HG03064 (cell line): Measurements from ENCODE around the gene MUSTN1.

ENCODE experiments used
- ATAC-seq: cut with Tn5 transposase; IDR thresholded peaks from one replicate; pipeline ENCODE4 v1.9.1; 2021; ENCODE audit warnings: low read depth; ENCODE audit not compliant: unreplicated experiment

The MUSTN1 gene

DNA sequence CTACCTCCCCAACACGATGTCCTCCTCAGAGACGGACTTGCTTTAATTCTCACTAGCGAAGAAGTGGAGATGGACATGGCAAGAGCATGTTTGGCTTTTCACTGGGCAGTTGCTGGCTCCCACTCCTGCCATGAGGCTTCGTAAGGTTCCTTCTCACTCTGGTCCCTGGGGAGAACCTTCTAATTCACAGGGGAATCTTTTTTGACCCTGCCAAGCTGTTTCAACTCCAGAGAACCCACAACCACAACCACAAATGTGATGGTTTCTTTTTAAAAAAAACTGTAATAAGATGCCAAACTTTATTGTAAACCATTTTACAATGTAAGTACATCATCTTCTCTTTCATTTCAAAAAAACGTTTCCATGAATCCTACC is 1.6 kb upstream of the MUSTN1 start:
- no peak for ATAC-seq

DNA sequence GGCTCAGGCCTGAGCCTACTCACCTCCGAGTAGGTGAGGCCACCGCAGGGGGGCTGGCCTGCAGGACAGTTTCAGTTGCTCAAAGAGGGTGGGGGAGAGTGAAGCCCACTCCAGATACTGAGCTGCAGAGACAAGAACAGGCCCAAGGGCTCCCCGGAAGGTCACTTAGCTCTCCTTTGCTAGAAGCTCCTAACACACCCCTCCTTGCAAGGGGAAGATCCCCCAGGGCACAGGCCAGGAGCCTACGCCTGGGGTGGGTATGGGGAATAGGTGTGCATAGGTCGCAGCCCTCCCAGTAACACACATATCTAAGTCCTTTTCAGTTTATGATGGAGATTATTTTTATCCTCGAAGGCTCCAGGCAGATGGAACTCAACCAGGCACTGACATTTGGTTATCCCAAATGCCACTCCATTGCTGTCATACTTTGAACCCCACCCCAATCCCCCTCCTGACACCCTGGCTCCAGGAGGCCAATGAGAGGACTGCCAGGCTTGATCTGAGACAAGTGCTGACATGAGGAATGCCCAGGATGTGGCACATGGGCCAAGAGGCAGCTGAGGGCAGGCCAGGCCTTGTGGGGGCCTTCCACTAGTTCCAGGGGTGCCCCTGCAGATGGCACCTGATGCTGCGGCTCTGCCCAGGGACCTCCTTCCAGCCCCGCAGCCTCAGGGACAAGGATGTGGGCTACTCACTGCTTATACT is 1.1 kb upstream of the MUSTN1 start:
- ATAC-seq: no peak

DNA sequence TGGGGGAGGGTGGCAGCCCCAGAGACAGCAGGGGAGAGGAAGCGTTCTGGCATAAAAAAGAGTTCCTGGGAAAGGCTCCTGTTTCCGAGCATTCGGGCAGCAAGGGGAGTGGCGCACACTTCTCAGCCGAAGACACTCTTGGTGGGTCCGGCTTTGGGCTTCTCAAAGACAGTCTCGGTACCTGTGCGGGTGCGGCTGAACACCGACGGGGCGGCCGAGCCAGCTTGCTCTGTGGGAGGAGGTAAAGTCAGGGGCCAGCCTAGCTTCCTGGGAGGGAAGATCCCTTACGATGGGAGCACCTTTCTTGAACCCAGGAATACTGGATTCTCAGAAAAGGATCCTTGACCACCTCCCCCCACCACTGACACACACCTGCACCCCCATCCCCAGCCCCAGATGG is 1.6 kb downstream of the MUSTN1 start:
- ATAC-seq: no peak

DNA sequence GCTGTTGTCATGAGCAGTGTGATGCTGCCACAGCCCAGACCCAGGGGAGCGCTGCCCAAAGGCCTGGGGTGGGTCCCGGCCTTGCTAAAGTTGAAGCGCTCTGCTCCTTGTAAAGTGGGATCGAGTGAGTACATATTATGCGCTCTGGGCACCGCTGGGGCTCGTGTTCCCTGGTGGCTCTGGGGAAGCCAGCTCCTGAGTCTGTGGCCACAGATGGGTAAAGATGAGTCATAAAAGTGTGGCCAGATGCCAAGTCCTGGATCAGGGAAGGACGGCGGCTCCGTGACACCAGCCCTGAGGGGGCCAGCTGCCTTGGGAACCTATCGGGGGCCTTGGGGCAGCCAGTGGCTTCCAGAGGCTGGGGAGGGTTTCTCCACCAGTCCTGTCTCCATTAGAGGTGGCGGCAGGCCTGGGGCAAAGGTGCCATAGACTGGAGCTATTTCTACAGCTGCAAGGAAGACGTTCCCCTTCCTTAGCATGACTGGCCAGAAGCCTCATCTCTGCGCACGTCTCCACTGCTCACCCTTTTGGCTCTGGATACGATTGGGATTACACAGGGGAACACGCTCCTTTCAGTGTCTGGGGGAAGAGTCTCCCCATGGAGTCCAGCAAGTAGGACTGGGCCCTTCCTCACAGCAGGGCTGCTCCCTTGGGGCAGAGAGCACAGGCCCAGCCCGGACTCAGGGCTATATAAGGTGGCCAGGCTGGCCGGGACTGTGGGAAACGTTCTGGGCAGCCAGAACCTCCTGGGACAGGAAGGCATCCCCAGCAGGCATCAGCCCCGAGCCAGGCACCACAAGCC is 3.1 kb downstream of the MUSTN1 start:
- ATAC-seq: no peak

DNA sequence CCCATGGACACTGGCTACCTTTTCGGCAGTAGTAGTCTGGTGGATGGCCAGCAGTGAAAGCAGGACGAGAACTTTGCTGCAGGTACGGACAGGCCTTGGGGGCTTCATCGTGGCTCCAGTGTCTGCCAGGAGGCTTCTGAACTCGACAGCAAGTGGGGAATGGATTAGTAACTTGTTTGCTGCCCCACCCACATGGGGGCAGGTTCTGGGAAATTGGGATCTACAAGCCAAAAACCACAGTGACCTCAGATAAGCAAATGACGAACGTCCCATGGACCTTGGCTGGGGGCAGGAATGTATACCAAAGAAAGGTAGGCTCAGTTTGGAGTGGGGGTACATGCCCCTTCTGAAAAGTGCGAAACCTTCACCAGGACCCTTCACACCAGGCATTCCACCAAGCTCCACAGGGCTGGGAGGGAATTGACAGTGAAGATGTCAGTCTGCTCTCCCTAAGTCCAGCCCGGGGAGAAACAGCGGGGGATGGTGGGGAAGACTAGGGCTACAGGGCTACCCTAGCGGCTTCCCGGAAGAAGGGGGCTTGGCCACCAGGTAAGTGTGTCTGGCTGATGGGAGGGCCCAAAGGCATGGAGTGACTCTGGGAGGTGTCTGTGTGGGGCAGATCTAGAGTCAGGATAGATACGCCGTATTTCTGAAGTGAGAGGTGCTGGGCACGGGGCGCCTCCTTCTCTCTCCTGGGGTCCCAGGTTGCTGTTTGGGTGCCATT is 4.1 kb downstream of the MUSTN1 start, which contains the start of gene ITIH4:
Gene ITIH4 (minus strand): TSS at position 138 of the 724 bp plus-strand sequence. CDS start 30 bp downstream, at position 108.
- no peak for ATAC-seq

DNA sequence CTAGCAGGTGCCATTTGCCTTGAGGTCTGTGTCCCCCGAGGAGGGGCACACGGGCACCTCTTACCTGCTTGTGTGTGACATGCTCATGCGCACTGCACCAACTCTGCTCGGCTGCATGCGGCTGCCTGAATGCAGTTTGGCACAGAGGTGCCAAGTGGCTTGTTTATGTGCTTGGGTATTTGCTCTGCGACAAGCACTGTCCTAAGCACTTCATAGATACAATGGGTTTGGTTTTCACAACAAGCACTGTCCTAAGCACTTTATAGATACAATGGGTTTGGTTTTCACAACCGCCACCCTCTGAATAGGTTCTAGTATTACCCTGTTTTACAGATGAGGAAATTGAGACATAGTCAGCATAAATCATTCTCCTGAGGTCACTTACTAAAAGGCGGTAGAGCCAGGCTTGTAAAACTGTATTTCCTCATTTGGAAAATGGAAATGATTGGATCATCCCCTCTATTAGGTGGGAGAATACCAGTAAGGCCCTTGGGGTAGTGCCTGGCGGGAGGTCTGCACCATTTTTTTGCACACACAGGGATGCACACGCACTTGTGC is 4.8 kb downstream of the MUSTN1 start:
- ATAC-seq: no peak

DNA sequence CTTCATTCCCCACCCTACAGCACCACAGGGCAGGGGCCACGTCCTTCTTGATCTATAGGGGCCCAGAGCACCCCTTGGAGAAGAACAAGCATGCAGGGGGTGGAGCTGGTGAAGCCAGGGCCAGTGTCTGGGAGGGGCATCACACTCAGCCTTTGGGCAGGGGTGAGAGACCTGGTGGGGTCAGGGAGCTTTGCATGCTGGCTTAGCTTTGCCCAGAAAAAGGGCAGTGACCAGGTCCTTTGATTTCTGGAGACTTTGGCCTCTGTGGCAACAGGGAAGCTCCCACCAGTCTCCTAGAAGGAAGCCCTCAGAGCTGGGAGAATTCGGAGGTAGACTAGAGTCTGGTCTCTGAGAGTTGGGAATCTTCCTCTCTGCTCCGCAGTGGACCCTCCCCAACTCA is 5.3 kb downstream of the MUSTN1 start:
- ATAC-seq: no peak

DNA sequence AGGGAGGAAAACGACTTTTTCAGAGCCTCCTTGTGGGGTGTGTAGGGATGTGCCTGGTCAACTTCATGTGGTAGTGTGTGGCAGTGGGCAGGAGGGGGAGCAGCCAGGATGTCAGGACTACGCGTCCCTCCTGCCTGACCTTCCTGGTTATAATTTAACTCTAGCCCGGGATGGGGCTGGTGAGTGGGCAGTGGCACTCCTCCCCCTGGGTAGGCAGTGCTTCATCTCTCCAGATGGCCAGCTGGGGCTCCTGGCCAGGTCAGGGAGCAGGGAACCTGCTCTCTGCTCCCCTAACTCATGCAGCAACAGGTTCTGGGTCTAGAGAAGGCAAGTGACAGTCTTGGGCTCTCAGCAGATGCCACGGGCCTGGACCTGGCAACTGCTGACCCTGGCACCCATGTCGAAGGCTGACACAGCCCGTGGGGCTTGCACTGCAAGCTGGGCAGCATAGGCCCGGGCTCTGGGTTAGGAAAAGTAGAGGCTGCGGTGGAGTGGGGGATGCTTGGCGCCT is 6.9 kb downstream of the MUSTN1 start:
- no peak for ATAC-seq

DNA sequence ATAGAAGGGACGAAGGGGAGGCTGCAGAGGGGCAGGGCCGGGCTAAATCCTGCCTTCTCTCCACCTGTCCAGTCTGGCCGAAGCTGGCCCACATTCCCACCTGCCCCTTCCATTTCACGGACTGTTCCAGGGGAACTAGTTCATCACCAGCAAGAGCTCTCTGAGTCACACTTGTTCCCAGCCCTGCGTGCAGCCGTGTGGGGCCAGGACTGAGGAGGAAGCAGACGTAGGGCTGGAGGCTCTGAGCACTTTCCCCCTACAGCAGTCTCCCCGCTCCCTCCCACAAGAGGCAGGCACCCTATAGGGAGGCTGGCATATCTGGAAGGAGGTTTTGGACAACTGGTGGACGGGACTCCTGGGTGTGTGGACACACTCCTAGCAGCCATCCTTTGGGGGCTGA is 7.4 kb downstream of the MUSTN1 start:
- no peak for ATAC-seq

DNA sequence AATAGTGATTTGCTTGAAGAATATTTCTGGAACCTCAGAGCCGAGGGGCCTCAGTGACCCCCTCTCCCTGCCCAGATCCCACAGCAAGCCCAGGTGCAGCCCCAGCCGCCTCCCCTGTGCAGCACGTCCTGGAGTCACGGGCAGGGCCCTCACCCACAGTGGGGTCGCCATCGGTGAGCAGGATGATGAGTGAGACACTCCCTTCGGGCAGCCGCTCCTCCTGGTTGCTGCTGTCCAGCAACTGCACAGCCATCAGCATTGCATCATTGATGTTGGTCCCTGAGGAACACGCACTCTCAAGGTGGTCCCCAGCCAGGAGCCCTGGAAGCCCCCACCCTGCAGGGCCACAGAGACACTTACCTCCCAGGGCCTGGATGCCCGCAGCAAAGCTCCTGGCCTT is 10.8 kb downstream of the MUSTN1 start:
- ATAC-seq: no peak

DNA sequence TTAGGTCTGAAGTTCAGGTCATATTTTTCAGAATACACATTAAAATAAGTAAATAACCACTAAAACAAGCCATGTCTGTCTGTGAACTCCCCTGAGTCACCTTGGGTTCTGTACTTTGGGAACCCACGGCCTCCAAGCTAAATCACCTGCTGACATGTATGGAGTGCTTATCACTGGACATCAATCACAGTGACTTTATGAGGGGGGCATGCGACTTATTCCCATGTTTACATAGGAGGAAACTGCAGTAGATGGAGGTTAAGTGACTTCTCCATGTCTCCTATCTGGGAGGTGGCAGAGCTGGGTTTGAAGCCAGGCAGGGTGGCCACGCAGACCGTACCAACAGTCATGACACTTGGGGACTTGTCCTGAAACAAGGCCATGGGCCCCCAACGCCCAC is 12.5 kb downstream of the MUSTN1 start:
- no peak for ATAC-seq

DNA sequence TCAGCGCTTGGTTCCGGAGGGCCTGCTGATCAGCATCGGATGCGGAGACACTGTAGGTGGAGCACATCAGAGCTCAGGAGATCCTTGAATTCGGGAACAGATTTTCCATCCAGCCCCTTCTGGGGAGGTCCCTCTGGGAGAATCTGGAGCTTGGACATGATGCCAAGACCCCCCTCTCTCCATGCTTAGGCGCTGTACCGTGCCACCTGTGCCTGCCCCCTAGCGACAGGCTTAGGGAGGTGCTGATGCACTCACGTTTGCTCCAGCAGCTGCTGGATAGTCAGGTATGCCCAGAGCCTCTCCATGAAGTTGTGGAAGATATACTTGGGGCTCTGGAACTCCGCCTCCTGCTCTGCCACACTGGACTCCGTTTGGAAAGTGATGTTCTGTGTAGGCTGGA is 14.1 kb downstream of the MUSTN1 start:
- no peak for ATAC-seq

DNA sequence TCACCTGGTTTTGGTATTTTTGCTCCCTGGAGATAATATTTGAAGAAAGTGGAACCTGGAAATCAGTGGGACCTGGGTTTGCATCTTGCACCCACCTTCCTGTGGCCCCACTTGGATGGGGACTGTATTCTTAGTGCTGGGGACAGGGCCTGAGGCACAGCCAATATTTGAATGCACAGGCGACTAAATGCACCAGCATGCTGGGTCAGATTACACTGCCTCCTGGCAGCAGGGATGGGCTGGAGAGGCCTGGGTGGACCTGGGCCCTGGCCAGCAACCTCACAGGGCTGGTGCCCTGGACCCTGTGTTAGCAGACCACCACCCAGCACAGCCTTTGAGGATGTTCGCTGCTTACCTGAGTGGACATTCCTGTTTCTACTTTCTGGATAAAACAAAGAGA is 14.9 kb downstream of the MUSTN1 start:
- no peak for ATAC-seq

DNA sequence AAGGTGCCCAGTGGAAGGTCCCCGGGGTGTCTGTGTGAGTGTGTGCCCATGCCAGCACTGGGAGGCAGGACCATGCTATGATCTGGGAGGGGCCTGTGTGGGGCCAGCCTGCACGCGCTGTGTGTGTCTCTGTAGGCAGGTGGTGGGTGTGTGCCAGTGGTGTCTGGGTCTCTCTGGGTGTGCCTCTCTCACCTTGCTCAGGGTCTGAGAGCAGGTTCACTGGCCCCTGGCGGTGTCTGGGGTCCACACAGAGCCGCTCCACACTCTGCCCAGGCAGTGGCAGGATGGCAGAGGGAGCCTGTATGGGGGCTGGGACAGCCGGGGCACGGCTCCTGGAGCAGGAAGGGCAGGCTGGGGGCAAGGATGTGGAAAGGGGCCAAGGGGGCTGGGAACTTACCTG is 17.0 kb downstream of the MUSTN1 start:
- no peak for ATAC-seq

DNA sequence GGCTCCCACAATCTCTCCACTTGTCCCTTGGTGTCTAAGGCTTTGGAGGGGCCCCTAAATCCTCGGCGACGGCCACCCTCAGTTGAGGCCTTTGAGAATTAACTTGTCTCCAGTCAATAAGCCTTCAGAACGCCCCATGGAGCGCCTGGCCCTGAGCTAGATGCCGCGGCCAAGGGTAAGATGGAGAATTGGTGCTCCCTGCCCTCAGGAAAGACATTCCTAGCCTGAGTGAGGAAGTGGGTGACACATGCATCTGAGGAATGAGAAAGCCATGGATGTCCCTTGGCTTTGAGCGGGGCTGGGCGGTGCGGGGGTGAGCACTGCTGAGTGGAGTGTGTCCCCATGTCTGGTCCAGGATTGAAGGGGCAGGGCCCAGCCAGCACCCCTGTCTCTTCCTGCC is 17.6 kb downstream of the MUSTN1 start:
- ATAC-seq: no peak

DNA sequence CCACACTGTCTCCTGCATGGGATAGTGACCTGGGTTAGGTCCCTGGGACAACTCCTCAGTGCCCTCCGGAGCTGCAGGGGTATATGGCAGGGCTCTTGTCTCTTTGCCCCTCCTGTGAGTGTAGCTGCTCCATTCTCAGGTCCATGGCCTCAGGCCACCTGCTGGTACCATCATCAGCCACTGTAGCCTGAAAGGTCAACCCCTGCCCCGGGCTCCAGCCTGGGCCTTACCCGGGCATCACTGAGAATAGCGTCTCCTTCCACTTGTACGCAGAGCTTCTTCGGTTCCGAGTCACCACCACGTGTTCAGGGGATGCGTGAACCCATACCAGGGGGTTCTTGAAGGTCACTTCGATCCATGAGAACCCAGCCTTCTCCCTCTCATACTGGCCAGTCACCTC is 18.2 kb downstream of the MUSTN1 start:
- no peak for ATAC-seq

DNA sequence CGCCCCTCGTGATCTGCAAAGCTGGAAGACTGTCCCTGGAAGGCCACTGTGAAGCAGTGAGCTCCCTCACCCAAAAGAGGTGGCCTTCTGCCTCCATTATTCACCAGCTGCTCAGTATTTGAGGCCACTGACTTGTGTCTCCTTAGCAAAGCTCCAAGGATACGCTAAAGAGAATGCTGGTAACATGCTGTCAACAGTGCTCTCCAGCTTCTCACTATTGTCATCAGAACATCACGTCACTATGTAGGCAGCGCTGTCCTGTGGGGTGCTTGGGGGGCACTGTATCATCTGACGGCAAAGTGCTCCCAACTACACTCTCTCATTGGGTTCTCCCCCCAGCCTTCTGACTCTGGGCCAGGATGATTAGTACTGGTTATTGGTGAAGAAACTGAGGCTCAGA is 18.6 kb downstream of the MUSTN1 start:
- no peak for ATAC-seq

DNA sequence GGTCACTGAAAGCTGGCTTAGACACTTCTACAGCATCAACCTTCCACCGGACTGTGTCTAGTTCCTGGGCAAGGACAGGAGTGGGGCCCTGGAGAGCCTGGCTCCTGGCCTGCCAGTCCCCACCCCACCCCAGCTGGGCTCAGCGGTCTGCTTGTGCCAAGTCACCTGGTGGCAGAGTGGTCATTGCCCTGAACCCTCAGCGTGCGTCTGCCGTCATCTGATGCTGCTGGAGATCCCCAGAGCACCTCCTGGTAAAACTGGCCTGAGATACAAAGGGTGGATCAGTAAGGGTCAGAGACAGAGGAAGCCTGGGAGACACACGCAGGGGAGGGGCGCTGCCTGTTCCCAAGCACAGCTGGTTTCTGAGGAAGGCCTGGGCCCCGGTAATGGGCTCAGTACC is 21.0 kb downstream of the MUSTN1 start:
- no peak for ATAC-seq

DNA sequence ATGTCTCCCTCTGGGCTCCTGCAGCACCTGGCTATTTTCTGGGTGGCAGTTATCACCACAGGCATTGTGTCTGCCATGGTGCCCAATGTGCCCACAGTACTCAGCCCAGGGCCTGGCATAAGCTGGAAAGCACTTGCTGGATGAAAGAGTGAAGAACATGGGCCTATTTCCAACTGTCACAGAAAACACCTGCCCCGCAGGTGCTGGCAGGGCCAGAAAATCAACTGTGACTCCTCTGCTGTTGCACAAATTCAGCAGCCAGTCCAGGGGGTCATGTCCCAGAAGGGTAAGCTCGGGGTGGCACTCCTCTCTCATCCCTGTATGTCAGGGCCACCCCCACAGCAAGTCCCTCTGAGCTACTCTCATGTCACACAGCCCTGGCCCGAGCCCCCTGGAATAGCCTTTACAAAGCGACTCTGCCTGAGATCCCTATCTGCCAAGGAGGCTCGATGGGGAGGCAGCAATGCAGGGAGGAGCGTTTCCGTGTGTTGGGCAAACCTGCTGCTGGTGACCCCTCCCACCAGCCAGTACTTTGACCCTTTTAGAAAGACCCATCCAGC is 23.3 kb downstream of the MUSTN1 start:
- no peak for ATAC-seq

DNA sequence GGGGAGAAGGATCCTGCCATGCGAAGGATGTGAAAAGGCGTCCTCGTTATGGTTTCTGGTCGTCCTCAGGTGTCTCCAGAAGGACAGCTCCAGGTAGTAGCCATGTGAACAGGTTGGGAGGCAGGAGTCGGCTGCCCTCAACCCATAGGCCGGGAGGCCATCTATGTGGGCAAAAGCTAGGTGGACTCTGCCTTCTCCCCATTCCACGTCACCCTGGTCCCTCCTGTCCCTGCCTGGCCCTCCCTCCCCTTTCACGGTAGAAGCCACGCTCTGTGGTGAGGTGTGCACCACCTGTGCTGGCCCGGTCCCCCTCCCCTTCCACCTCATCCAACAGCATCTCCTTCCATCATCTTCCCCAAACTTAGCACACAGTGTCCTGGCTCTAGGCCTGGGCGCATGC is 23.9 kb downstream of the MUSTN1 start:
- no peak for ATAC-seq
